NCI-H2081 treated with DMSO at 0.1 percent for 48 hours (cell line): ENCODE measurements around the gene CAPN5.
"Not testable (repeated sequence)": the region's sequence is repeated elsewhere in the genome, so short reads cannot be mapped to it uniquely, and the experiment has no call there.

ENCODE experiments used
- DNase-seq: peaks from one replicate; lab custom pipeline; 2025; lab: John Stamatoyannopoulos, UW

The CAPN5 gene

DNA sequence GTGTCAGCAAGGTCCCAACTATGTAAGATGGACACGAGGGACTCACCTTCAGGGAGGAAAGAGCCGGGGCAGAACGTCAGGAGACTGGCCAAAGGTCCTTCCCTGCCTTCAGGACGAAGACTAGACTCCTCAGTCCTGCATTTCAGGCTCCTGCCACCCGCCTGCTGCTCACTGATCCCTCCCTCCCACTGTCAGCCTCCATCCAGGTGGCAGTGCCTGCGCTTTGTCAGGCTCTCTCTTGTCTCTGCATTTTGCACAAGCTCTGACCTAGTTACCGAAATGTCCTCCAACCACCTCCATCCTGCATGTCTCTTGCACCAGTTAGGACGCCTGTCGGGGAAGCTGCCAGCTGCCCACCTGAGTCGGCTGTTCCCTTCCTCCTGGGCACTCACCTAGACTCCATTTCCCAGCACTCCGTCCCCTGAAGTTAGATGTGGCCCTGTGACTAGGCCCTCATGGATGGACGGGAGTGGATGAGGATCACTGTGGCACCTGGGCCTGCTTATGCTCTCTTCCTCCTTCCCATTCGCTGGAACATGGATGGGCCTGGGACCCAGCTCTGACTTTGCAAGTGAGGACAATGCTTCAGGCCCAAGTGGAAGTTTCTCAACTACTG is 24.6 kb upstream of the CAPN5 start:
- no peak for DNase-seq

DNA sequence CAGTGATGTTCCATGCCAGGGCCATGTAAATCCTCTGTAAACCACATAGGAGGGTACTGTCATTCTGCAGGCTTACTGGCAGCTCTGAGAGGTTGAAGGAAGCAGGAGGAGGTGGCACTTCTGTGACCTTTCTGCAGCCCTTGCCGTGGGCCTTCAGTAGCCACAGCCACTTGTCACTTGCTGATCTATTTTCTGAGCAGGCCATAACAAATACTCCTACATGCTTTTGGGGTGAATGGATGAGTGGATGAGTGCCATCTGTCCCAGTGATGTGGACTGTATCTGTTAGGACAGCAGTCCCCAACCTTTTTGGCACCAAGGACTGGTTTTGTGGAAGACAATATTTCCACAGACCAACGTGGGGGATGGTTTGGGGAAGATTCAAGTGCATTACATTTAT is 22.4 kb upstream of the CAPN5 start:
- DNase-seq, result no peak

GRCh38 chr11:77044886-77045285 is 21.9 kb upstream of the CAPN5 start:
- DNase-seq, result no peak

- DNase-seq, result no peak
Observed at GRCh38 chr11:77046060-77046501, 20.7 kb upstream of the CAPN5 start.

- DNase-seq, result peak; percentile 87
Observed at GRCh38 chr11:77047007-77047927, 19.5 kb upstream of the CAPN5 start.

DNA sequence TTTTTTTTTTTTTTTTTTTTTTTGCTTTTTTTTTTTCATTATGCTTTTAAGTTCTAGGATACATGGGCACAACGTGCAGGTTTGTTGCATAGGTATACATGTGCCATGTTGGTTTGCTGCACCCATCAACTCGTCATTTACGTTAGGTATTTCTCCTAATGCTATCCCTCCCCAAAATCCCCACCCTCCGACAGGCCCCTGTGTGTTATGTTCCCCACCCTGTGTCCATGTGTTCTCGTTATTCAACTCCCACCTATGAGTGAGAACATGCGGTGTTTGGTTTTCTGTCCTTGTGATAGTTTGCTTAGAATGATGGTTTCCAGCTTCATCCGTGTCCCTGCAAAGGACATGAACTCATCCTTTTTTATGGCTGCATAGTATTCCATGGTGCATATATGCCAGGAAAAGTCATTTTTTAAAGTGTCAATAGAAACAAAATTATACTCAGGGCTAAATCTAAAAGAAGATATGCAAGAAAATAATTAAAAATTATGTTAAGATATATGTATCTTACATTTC is 18.8 kb upstream of the CAPN5 start:
- not testable (repeated sequence) for DNase-seq

DNA sequence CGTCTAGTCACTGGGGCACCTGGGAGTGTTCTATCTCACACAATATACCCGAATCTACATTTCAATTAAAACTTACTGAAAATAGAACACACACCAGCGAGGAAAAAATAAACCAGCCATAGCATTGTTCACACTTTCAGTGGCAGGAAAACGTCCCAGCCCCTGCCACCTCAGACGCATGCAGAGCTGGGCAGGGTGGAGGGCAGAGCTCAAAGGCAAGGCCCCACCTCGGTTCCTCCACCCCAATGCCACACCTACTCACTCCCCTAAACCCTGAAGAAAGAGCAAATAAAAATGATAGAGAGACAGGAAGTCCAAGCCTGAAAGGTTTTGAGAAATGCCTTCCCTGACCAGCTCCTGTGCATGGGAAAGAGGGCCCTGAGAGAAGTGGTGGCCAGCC is 17.7 kb upstream of the CAPN5 start:
- no peak for DNase-seq

GRCh38 chr11:77051511-77051910 is 15.3 kb upstream of the CAPN5 start:
- no peak for DNase-seq

DNA sequence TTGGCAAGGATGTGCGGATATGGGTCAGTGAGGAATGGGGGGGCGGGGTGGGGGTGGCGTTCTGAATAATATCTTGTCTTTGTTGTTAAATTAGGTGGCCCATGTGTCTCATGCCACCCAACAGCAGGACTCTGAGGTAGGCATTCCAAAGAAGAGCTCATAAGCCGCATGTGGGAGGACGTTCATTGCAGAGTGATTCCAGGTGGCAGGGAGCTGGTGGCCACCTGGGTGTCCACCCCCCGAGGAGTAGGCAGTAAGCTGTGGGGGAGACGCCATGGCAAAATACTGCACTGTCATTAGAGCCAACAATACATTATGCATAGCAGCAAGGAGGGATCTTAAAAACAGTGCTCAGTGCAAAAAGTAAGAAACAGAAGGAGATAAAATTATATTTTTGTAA is 14.3 kb upstream of the CAPN5 start:
- DNase-seq, result no peak

DNA sequence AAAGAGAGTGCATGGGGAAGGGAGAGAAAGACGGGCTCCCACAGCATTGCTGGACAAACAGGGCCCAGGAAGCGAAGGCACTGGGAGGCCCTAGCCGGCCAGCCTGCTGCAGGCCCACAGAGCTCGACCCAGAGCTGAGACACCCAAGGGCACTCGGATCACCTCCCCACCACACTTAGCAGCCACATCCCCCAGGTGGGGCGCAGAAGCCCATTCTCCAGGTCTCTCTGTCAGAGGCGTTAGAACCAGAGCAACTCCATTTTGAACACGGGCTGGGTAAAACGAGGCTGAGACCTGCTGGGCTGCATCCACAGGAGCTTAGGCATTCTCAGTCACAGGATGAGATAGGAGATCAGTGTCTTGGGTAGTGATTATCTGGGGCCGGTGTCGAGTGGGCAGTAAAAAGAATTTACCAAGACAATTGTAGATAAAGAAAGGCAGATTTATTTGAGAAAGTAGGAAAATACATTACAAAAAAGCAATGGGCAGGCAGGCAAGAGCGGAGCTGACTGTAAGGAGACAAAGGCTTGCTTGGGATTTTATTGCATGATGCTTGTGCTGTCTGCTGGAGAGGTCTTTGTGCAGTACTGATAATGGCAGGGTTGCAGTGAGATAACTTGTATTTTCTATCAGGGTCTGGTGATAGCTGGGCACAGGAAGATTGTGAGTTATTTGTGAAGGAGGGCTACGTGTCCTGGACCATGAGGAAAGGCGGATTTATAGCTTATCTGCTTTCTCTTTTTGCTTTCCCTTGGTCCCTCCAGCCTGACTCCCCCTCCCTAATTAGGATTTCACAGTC is 13.4 kb upstream of the CAPN5 start:
- no peak for DNase-seq

- no peak for DNase-seq
Observed at GRCh38 chr11:77054084-77054483, 12.7 kb upstream of the CAPN5 start.

DNA sequence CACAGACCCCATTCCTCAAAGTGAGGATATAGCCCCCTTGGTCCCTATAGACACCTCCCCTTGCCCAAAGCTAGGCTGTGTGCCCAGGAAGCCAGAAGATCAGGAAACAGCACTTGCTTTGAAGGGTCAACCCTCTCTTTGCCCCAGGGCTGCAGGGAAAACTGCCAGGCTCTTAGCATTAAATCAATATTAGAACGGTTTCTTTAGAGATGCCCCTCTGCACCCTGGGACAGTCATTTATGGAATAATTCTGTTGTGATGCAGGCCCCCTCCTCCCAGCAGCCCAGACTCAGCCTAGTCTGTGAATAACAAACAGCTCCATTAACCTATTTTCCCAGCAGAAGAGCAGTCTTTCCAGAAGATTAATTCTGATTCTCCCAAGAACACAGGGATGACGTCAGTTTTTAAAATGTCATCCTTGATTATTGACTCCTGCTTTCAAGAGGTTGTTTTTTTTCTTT is 11.6 kb upstream of the CAPN5 start:
- DNase-seq, result no peak

DNA sequence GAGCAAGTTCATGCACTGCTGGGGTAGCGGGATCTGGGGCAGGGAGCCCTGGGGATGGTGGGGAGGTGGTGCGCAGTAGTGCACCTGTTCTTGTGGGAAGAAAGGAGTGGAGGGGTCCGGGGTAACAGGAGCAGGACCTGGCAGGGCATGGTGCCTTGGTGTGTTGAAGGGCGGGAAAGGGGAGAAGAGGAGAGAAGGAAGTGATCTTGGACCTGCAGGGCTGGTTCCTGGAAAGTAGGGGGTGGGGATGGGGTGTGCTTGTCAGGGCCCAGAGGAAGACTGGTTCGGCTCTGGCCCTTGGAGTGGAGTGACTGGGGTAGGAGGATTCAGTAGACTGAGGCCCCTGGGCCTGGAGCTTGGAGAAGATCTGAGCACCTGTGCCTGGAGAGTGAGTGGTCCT is 10.9 kb upstream of the CAPN5 start:
- no peak for DNase-seq

DNA sequence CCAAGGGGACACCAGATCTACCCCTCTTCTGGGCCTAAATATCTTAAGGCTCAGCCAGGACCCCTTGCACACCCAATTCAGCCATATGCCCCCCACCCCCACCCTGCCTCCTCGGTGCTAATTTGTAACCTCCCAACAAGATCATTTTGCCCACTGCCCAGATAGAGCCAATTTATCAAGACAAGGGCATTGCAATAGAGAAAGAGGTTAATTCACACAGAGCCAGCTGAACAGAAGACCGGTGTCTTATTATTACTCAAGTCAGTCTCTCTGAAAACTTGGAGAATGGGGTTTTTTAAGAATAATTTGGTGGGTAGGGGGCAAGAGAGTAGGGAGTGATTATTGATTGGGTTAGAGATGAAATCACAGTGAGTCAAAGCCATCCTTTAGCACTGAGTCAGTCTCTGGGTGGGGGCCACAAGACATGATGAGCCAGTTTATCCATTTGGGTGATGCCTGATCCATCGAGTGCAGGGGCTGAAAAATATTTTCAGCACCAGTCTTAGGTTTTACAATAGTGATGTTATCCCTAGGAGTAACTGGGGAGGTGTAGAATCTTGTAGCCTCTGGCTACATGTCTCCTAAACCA is 9.9 kb upstream of the CAPN5 start:
- no peak for DNase-seq

DNA sequence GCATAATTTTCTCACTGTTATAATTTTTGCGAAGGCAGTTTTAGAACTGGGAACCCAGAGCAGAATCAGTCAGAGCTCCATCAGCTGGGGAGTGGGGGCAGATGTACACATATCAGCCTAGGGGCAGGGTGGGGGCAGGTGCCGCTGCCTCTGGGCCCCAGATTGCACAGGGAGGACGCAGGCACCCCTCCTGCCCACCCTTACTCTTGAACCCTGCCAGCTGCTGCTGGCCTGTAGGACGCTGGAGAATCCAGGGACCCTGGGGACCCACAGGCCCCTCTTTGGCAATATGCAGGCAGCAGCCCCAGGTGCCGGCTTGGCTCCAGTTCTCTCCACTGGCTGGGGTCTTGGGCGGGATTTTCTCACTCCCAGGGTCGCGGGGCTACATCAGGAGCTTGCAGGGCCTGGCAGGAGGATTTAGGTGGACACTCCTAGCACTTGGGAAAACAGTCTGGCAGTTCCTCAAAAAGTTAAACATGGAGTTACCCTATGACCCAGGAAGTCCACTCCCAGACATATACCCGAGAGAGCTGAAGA is 8.8 kb upstream of the CAPN5 start:
- DNase-seq, result no peak

DNA sequence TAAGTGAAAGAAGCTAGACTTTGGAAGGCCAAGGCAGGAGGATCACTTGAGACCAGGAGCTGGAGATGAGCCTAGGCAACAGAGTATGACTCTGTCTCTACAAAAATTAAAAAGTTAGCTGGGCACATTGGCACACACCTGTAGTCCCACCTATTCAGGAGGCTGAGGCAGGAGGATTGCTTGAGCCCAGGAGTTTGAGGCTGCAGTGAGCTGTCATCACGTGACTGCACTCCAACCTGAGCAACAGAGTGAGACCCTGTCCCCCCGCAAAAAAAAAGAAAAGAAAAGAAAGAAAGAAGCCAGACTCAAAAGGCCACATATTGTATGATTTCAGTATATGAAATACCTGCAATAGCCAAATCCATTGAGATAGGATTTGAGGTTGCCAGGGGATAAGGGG is 7.9 kb upstream of the CAPN5 start:
- DNase-seq, result no peak

GRCh38 chr11:77059806-77060205 is 7.0 kb upstream of the CAPN5 start:
- no peak for DNase-seq

DNA sequence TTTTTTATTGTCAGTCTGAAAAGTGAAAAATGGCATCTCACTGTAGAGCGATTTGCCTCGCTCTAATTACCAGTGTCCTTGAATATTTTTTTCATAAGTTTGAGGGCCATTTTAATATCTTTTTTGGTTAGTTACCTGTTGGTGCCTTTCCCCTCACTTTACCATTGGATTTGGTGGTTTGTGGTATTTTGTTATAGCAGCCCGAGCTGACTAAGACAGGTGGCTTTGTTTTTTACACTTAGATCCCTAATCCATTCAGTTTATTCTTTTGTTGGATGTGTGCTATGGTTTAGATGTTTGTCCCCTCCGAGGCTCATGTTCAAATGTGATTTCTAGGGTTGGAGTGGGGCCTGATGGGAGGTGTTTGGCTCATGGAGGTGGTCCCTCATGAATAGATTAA is 6.5 kb upstream of the CAPN5 start:
- no peak for DNase-seq

DNA sequence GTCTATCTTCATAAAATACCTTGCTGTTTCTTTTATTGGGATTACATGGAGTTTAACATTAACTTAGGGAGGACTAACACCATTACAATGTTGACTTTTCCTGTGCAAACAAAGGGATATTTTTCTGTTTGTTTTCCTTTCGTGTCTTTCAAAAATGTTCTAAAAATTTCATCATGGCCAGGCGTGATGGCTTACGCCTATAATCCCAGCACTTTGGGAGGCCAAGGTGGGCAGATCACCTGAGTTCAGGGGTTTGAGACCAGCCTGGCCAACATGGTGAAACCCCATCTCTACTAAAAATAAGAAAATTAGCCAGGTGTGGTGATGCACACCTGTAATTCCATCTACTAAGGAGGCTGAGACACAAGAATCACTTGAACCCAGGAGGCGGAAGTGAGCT is 5.5 kb upstream of the CAPN5 start:
- not testable (repeated sequence) for DNase-seq

- DNase-seq, result no peak
Observed at GRCh38 chr11:77062924-77063323, 3.8 kb upstream of the CAPN5 start.

GRCh38 chr11:77063407-77063806 is 3.4 kb upstream of the CAPN5 start:
- DNase-seq, result no peak

GRCh38 chr11:77063861-77064260 is 2.9 kb upstream of the CAPN5 start:
- no peak for DNase-seq
